Large intestine (tissue), 3 donors: Measurements from ENCODE around the gene ANKRD33. TPM values are rescaled to one million over a fixed set of nuclear protein-coding genes. Genes with fewer than 3 reads are reported as not detected.

Experiments
- DNase-seq, 2 donors: peaks; one replicate each; pipeline versions ENCODE4 v3.0.0 to v3.0.0-alpha.2; 2013
- H3K27ac ChIP-seq: one replicate; pipeline ENCODE4 v1.5.1; 2013; ENCODE audit warnings: low read length
- H3K27me3 ChIP-seq: 2 replicates; pipeline ENCODE4 v1.6.1; 2013; ENCODE audit warnings: low read length; ENCODE audit not compliant: control insufficient read depth, insufficient read depth
- H3K36me3 ChIP-seq: 2 replicates; pipeline ENCODE4 v1.6.1; 2013; ENCODE audit warnings: low read length; ENCODE audit not compliant: control insufficient read depth, insufficient read depth
- H3K4me1 ChIP-seq: one replicate; pipeline ENCODE4 v1.6.1; 2013; ENCODE audit warnings: low read length; ENCODE audit not compliant: control insufficient read depth, insufficient read depth
- H3K4me3 ChIP-seq: one replicate; pipeline ENCODE4 v1.5.1; 2013; ENCODE audit warnings: low read length
- H3K9me3 ChIP-seq: one replicate; pipeline ENCODE4 v1.6.1; 2013; ENCODE audit warnings: mild to moderate bottlenecking, low read depth, low read length, moderate library complexity; ENCODE audit not compliant: control insufficient read depth
- WGBS: methylation state at CpG from one replicate; pipeline ENCODE4 v1.1.5; 2013; ENCODE audit warnings: low lambda C conversion rate; ENCODE audit not compliant: insufficient coverage; 5-methylcytosine and 5-hydroxymethylcytosine counted together
- polyA plus RNA-seq: library from polyadenylated mRNA; unstranded; fragments of 120-200 nt; gene quantifications from one replicate; pipeline ENCODE4 v1.2.1, GENCODE V29; 2013

Gene ANKRD33
- polyA plus RNA-seq, 1 donor = 0.06 TPM

GRCh38 chr12:51847643-51848325 lies 40.1 kb upstream of the ANKRD33 start:
- peaks cover 58% of the 10 kb centered on the region for H3K27me3 ChIP-seq
- peaks cover 19% of the 10 kb centered on the region for H3K4me1 ChIP-seq
- peak overlapping the region; percentile 23 for H3K27ac ChIP-seq
- H3K4me3 ChIP-seq = peak overlapping the region; percentile 52
- WGBS = no CpG with 5 or more reads among the region's 40 CpGs
- DNase-seq = no peak
- no peaks in the 10 kb centered on the region for H3K36me3 ChIP-seq
- H3K9me3 ChIP-seq = peaks cover 2% of the 10 kb centered on the region

GRCh38 chr12:51848326-51848727 lies 39.6 kb upstream of the ANKRD33 start, which contains the start of gene FIGNL2:
FIGNL2 (minus strand) TSS chr12:51848718; CDS start chr12:51822413, 26,305 bp downstream.
- peaks cover 19% of the 10 kb centered on the region for H3K4me1 ChIP-seq
- peaks cover 58% of the 10 kb centered on the region for H3K27me3 ChIP-seq
- no CpG with 5 or more reads among the region's 51 CpGs for WGBS
- peaks cover 2% of the 10 kb centered on the region for H3K9me3 ChIP-seq
- H3K27ac ChIP-seq = peak within 1 kb of the TSS; percentile 23
- DNase-seq = no peak
- peak within 1 kb of the TSS; percentile 52 for H3K4me3 ChIP-seq
- no peaks in the 10 kb centered on the region for H3K36me3 ChIP-seq

DNA sequence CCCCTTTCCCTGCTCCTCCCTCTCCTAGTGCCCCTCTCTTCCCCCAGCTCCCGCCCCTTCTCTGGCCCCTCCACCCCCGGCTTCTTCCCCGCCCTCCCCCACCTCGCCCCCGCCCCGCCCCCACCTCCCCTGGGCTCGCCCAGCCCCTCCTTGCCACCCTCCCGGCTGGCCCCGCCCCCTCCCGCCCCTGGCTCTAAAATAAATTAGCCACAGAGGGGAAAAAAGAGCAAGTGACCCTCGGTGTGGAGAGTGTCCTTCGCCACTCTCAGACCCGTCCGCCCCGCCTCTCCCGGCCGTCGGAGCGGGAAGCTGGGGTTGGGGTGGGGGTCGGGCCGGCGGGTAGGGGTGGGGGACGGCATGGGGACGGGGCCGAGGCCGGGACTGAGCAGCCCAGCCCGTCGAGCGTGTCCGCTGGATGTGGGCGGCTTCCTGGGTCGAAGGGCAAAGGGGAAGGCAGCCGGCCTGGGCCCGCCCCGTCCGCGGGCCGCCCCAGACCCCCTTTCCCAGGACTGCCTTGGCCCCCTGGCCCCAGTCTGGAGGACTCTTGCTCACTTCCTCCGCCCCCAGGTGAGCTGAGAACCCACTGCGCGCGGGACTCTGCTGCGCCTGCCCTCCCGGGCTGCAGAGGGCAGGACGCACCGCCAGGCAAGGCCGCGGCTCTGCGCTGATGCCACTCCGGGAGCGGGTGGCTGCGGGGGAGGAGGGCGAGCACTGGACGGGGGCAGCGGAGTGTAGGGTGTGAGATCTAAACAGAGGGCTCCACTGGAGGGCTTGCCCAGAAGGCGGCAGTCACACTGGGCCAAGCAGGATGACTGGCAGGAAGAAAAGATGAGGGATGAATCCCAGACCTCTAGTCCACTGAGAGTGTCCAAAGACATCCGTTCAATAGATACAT lies 38.8 kb upstream of the ANKRD33 start:
- Histone ChIP-seq H3K4me3 (no peak overlapping the region), H3K27me3 (peaks cover 57% of the 10 kb centered on the region), H3K9me3 (peaks cover 2% of the 10 kb centered on the region), H3K36me3 (no peaks in the 10 kb centered on the region), H3K27ac (no peak overlapping the region), H3K4me1 (peaks cover 19% of the 10 kb centered on the region)
- no CpG with 5 or more reads among the region's 57 CpGs for WGBS
- DNase-seq = no peak

GRCh38 chr12:51850081-51850964 lies 37.6 kb upstream of the ANKRD33 start:
- no peak overlapping the region for H3K27ac ChIP-seq
- peaks cover 2% of the 10 kb centered on the region for H3K9me3 ChIP-seq
- no peak for DNase-seq
- WGBS = 100% methylated on average over 1 of the region's 8 CpGs
- H3K4me3 ChIP-seq = no peak overlapping the region
- H3K4me1 ChIP-seq = peaks cover 15% of the 10 kb centered on the region
- H3K36me3 ChIP-seq = no peaks in the 10 kb centered on the region
- H3K27me3 ChIP-seq = peaks cover 51% of the 10 kb centered on the region

GRCh38 chr12:51850965-51851299 lies 37.0 kb upstream of the ANKRD33 start:
- WGBS = no CpG with 5 or more reads among the region's 4 CpGs
- no peak for DNase-seq
- peaks cover 16% of the 10 kb centered on the region for H3K4me1 ChIP-seq
- H3K27ac ChIP-seq = no peak overlapping the region
- H3K9me3 ChIP-seq = peaks cover 2% of the 10 kb centered on the region
- H3K27me3 ChIP-seq = peaks cover 51% of the 10 kb centered on the region
- H3K4me3 ChIP-seq = no peak overlapping the region
- no peaks in the 10 kb centered on the region for H3K36me3 ChIP-seq

DNA sequence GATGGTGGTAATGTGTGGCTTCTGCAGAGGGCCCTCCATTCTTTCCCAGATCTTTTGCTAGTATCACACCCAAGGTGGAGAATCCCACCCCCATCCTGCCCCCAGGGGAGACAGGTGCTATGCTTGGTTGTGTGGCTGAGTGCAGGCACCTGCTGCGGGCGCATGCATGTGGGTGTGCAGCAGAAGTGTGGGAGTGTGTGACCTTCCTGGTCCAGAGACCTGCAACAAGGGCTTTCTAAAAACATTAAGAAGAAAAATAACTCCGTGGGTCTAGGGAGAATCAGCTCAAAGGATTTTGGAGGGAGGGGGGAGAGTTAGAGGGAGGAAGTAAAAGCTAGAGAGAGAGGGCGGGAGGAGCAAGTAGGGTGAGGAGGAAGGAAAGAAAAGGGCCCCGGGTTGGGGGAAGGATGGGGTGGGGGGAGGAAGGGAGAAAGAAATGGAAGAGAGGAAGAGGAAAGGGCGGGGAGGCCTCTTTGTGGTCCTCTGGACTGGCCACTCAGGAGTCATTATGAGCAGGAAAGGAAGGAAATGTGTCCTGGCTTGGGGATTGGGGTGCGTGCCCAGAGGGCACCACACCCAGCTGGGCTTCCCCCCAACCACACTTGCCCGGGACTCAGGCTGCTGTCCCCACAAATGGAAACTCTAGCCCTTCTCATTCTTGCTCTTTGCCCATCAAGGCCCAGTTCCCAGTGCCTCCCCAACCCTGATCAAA lies 36.3 kb upstream of the ANKRD33 start:
- no peak for DNase-seq
- H3K4me1 ChIP-seq = peaks cover 19% of the 10 kb centered on the region
- peaks cover 2% of the 10 kb centered on the region for H3K9me3 ChIP-seq
- no peak overlapping the region for H3K27ac ChIP-seq
- 67% methylated on average over 2 of the region's 8 CpGs for WGBS
- H3K27me3 ChIP-seq = peaks cover 51% of the 10 kb centered on the region
- no peaks in the 10 kb centered on the region for H3K36me3 ChIP-seq
- H3K4me3 ChIP-seq = no peak overlapping the region

DNA sequence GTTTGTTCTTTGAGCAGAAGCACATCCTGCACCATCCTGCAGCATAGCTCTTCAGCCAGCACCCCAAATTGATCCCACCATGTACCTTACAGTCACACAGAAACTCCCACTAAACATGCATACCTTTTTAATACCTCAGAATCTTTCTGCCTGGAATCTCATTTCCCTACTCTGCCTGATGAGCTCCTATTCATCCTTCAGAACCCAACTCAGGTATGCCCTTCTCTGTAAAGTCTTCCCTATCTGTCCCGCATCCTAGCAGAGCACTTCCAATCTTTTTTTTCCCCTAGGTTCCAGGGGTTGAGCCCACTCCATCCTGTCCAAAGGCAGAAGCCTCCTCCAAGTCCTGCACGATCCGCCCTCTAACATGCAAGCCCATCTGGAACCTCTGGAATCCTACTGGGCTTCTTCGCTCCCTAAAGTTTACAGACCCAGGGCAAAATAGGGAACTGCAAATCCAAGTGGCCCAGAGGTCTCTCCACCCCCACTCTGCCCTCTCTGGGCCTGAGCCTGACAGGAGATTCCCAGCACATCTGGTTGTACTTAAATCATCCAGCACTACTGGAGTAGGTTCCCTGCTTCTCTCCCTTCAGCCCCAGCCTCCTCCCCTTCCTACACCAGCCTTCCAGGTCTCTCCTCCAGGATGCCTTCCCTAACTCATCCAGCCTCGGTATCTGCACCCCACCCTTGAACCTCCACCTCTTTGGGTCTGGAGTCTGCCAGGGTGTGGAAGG lies 35.3 kb upstream of the ANKRD33 start:
- Histone ChIP-seq H3K36me3 (no peaks in the 10 kb centered on the region), H3K27ac (no peak overlapping the region), H3K27me3 (peaks cover 51% of the 10 kb centered on the region), H3K4me3 (no peak overlapping the region), H3K9me3 (no peaks in the 10 kb centered on the region), H3K4me1 (peaks cover 13% of the 10 kb centered on the region)
- WGBS = no CpG with 5 or more reads among the region's 5 CpGs
- no peak for DNase-seq

DNA sequence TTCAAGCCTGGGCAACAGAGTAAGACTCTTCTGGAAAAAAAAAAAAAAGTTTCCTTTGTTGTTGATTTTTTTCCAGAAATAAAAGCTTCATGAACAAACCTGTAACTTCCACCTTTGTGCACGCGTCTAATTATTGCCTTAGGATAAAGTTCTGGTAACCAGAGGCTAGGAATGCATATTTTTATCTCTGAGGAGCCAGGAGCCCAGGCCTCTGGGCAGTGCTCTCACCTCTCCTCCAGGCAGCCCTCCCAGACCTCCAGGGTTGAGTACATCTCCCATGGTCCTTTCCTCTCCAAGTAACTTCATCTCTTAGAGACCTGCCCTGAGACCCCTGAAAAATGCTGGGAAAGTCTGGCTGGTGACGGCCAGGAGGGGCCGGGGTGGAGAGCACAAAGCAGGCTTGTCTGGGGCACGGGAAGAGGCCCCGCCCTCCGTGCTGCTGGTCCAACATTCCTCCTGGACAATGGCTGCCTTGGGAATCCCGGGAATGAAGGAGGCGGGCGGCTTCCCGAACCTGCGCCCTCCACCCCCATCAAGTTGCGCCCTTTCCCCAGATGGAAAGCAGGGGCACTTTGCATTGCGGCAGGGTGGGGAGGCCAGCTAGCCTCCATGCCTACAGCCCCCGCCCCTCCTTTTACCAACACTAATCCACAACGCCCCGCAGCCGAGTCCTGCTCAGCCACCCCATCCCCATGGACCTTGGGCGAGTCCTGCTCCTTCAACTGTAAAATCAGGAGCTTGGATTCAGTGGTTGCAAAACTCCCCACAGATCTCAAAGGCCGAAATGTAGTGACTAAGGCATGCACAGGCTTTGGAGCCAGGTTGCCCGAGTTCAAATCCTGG lies 32.1 kb upstream of the ANKRD33 start:
- no peaks in the 10 kb centered on the region for H3K36me3 ChIP-seq
- WGBS = 10% methylated on average over 2 of the region's 21 CpGs
- no peaks in the 10 kb centered on the region for H3K9me3 ChIP-seq
- H3K4me1 ChIP-seq = peaks cover 8% of the 10 kb centered on the region
- peak in 1 of 2 donors; percentile 56 for DNase-seq
- peaks cover 29% of the 10 kb centered on the region for H3K27me3 ChIP-seq
- H3K27ac ChIP-seq = no peak overlapping the region
- H3K4me3 ChIP-seq = peak overlapping the region; percentile 6

GRCh38 chr12:51860986-51861385 lies 26.9 kb upstream of the ANKRD33 start:
- DNase-seq = no peak
- Histone ChIP-seq H3K4me1 (peaks cover 31% of the 10 kb centered on the region), H3K27ac (no peak overlapping the region), H3K9me3 (peaks cover 3% of the 10 kb centered on the region), H3K27me3 (peaks cover 15% of the 10 kb centered on the region), H3K36me3 (no peaks in the 10 kb centered on the region), H3K4me3 (no peak overlapping the region)
- WGBS = 100% methylated on average over 2 of the region's 3 CpGs
